ENCODE measurements around the gene TECTB. TPM values are rescaled to one million over a fixed set of nuclear protein-coding genes. Genes with fewer than 3 reads are reported as not detected.
A peak's percentile ranks its signal among the peaks of the same experiment; 100 is the strongest.

The TECTB gene
- not detected in 2 replicates for total RNA-seq
- long read RNA-seq, result 0 reads

GRCh38 chr10:112283100-112283499, at the start of gene TECTB:
TECTB (plus strand) TSS chr10:112283400; CDS start chr10:112283735, 335 bp downstream.
- no peak for TF ChIP-seq CTCF (conservative IDR thresholded peaks at IDR 0.05)
- H3K9me3 Mint-ChIP-seq, result no peaks in the 10 kb centered on the region
- peaks cover 31% of the 10 kb centered on the region for H3K4me1 Mint-ChIP-seq
- no peak within 1 kb of the TSS for H3K4me3 Mint-ChIP-seq
- no peak within 1 kb of the TSS for H3K27ac Mint-ChIP-seq (ENCODE audit: unreplicated experiment)
- no peak for DNase-seq (ENCODE audit: low read depth, low spot score)
- no peaks in the 10 kb centered on the region for H3K27me3 Mint-ChIP-seq (ENCODE audit: low read depth)
- H3K36me3 Mint-ChIP-seq (ENCODE audit: low read depth), result no peaks in the 10 kb centered on the region

DNA sequence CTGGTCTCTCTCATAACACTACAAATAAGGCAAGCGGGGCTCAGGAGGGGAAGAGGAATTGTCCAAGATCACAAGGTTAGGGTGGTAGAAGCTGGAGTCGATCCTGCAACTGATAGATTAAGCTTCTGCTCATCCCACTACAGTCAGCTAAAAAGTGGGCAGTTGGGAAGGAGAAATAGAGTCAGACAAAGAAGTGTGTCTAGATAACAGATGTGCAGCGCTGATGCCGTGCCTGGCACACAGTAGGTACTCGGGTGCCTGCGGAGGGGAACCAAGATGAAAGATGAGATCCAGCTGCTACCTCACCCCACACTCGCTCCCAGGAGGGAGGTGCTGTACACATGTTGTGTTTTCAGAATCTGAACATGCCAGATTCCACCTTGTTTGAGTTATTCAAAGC, 48.1 kb upstream of the TECTB start:
- DNase-seq (ENCODE audit: low read depth, low spot score), result no peak
- TF ChIP-seq CTCF (conservative IDR thresholded peaks at IDR 0.05), result no peak
- Mint-ChIP-seq H3K27me3 (ENCODE audit: low read depth) (no peaks in the 10 kb centered on the region), H3K4me3 (no peak overlapping the region), H3K9me3 (peaks cover 15% of the 10 kb centered on the region), H3K4me1 (peaks cover 30% of the 10 kb centered on the region), H3K27ac (ENCODE audit: unreplicated experiment) (peak overlapping the region; percentile 24), H3K36me3 (ENCODE audit: low read depth) (peaks cover 2% of the 10 kb centered on the region)

- peaks cover 2% of the 10 kb centered on the region for H3K36me3 Mint-ChIP-seq (ENCODE audit: low read depth)
- peaks cover 28% of the 10 kb centered on the region for H3K4me1 Mint-ChIP-seq
- no peak overlapping the region for H3K27ac Mint-ChIP-seq (ENCODE audit: unreplicated experiment)
- TF ChIP-seq CTCF (conservative IDR thresholded peaks at IDR 0.05), result no peak
- H3K9me3 Mint-ChIP-seq, result peaks cover 15% of the 10 kb centered on the region
- H3K4me3 Mint-ChIP-seq, result no peak overlapping the region
- H3K27me3 Mint-ChIP-seq (ENCODE audit: low read depth), result no peaks in the 10 kb centered on the region
- no peak for DNase-seq (ENCODE audit: low read depth, low spot score)
Measured at GRCh38 chr10:112235920-112236319, 47.3 kb upstream of the TECTB start.

- H3K4me1 Mint-ChIP-seq, result peaks cover 27% of the 10 kb centered on the region
- no peak for DNase-seq (ENCODE audit: low read depth, low spot score)
- H3K27me3 Mint-ChIP-seq (ENCODE audit: low read depth), result no peaks in the 10 kb centered on the region
- no peak for TF ChIP-seq CTCF (conservative IDR thresholded peaks at IDR 0.05)
- H3K9me3 Mint-ChIP-seq, result peaks cover 15% of the 10 kb centered on the region
- peaks cover 2% of the 10 kb centered on the region for H3K36me3 Mint-ChIP-seq (ENCODE audit: low read depth)
- H3K27ac Mint-ChIP-seq (ENCODE audit: unreplicated experiment), result peak overlapping the region; percentile 51
- no peak overlapping the region for H3K4me3 Mint-ChIP-seq
Measured at GRCh38 chr10:112236486-112236885, 46.7 kb upstream of the TECTB start.

DNA sequence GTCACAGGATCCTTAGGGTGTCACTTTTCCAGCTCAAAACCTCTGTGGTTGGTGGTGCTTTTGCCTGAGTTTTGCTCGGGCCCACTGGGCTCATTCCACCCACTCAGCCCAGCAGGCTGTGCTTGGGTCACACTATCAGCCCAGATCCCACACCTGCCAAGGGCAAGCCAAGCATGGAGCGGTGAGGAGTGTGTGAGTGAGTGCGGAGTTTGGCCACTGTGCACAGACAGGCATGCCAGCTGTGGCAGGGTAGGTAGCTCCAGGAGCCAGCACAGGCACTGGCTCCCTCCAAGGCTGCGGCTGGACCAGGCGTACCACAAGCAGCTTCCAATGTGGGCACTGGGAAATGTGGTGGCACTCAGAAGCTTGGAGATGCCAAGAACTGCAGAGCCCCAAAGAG, 43.9 kb upstream of the TECTB start:
- Mint-ChIP-seq H3K4me1 (peaks cover 14% of the 10 kb centered on the region), H3K27ac (ENCODE audit: unreplicated experiment) (no peak overlapping the region), H3K9me3 (peaks cover 15% of the 10 kb centered on the region), H3K4me3 (no peak overlapping the region), H3K27me3 (ENCODE audit: low read depth) (no peaks in the 10 kb centered on the region), H3K36me3 (ENCODE audit: low read depth) (peaks cover 2% of the 10 kb centered on the region)
- TF ChIP-seq CTCF (conservative IDR thresholded peaks at IDR 0.05), result no peak
- no peak for DNase-seq (ENCODE audit: low read depth, low spot score)

DNA sequence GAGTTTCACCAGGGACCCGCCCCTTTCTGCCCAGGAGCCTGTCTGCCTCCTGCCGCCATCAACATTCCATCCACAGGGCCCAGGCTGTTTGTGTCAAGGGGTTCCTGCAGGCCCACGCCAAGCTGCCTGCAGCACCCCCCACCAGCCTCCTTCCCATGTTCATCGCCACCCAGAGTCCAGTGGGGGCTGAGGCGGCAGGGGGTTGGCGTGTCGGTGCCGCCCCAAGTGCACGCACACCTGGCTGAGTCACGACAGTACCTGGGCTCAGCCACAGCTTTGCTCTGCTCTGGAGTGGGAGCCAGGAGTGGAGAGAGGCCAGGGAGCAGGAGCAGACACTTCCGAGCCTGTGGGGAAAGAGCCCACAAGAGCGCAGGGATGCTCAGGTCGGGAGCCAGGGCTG, 42.8 kb upstream of the TECTB start:
- H3K27ac Mint-ChIP-seq (ENCODE audit: unreplicated experiment), result no peak overlapping the region
- TF ChIP-seq CTCF (conservative IDR thresholded peaks at IDR 0.05), result no peak
- H3K4me1 Mint-ChIP-seq, result peaks cover 6% of the 10 kb centered on the region
- peaks cover 15% of the 10 kb centered on the region for H3K9me3 Mint-ChIP-seq
- H3K27me3 Mint-ChIP-seq (ENCODE audit: low read depth), result no peaks in the 10 kb centered on the region
- H3K4me3 Mint-ChIP-seq, result no peak overlapping the region
- DNase-seq (ENCODE audit: low read depth, low spot score), result no peak
- peaks cover 2% of the 10 kb centered on the region for H3K36me3 Mint-ChIP-seq (ENCODE audit: low read depth)

Data from neural crest cell (in vitro differentiated cells).